ENCODE results near the gene SPAG16.

GRCh38 chr2:214203214-214203613 lies 919.0 kb downstream of the SPAG16 start:
- no peak for TF ChIP-seq YY1 (IDR thresholded peaks at IDR 0.05; ENCODE audit: insufficient read depth, insufficient read length)
- TF ChIP-seq ZNF274 (IDR thresholded peaks at IDR 0.05; ENCODE audit: low read depth, low read length), result no peak
- no peak for TF ChIP-seq SUZ12 (IDR thresholded peaks at IDR 0.05; ENCODE audit: extremely low read depth, insufficient read depth, insufficient read length)

Data from NT2/D1 (cell line).